Measurements from ENCODE around the gene AUH. TPM values are rescaled to one million over a fixed set of nuclear protein-coding genes. Genes with fewer than 3 reads are reported as not detected.

Gene AUH
- total RNA-seq, 2 experiments from 2014 or later: 16.9 to 24.5 TPM

DNA sequence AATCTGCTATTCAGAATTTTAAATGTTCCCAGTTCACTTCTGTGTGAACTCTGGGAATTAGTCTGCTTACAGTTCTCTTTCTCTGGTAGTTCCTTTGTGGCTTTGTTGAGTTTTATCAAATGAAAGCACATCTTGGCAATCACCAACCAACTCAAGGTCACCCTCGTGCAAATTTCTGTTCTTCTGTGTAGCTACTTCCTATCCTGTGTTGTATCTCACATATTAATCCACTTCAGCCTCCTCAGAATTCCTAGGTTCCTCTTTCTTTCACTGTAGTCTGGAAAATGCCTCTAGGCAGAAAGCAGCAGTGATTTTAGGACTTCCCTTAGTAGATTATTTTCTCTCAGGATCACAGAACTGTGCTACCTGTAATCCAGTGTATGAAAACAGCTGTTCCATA is 100.3 kb downstream of the AUH start:
- no peaks in the 10 kb centered on the region for H4K20me1 ChIP-seq (ENCODE audit: insufficient read depth, low read length)
- H3K4me2 ChIP-seq (ENCODE audit: low read length): no peak overlapping the region
- ChIA-PET POLR2A (no interaction called here), CTCF (ENCODE audit: unreplicated experiment) (no interaction called here)
- peaks cover 10% of the 10 kb centered on the region; the same call in 1 of the 2 replicates for H3K9me3 ChIP-seq (ENCODE audit: low read length)
- no peaks in the 10 kb centered on the region for H3K4me1 ChIP-seq (ENCODE audit: insufficient read depth, low read length, poor library complexity, severe bottlenecking)
- H3K9me2 ChIP-seq (ENCODE audit: insufficient read depth, low read length): no peaks in the 10 kb centered on the region
- H2AFZ ChIP-seq (ENCODE audit: low read length): no peak overlapping the region
- no peak overlapping the region for H3K4me3 ChIP-seq (ENCODE audit: low read depth, low read length, poor library complexity, severe bottlenecking)
- TF ChIP-seq EZH2phosphoT487 (IDR thresholded peaks at IDR 0.05; ENCODE audit: borderline replicate concordance, low read depth, low read length): no peak
- TF ChIP-seq, protein P1, sequence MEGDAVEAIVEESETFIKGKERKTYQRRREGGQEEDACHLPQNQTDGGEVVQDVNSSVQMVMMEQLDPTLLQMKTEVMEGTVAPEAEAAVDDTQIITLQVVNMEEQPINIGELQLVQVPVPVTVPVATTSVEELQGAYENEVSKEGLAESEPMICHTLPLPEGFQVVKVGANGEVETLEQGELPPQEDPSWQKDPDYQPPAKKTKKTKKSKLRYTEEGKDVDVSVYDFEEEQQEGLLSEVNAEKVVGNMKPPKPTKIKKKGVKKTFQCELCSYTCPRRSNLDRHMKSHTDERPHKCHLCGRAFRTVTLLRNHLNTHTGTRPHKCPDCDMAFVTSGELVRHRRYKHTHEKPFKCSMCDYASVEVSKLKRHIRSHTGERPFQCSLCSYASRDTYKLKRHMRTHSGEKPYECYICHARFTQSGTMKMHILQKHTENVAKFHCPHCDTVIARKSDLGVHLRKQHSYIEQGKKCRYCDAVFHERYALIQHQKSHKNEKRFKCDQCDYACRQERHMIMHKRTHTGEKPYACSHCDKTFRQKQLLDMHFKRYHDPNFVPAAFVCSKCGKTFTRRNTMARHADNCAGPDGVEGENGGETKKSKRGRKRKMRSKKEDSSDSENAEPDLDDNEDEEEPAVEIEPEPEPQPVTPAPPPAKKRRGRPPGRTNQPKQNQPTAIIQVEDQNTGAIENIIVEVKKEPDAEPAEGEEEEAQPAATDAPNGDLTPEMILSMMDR (conservative IDR thresholded peaks at IDR 0.05; ENCODE audit: low read length): no peak
- intact Hi-C loops (cut with micrococcal nuclease; ENCODE audit: unreplicated experiment): no loop called here
- no TSS peak for BruUV-seq (replicated peaks)
- no peaks in the 10 kb centered on the region; the same call in 1 of the 2 replicates for H3K36me3 ChIP-seq (ENCODE audit: insufficient read depth, low read length)
- DNase-seq (ENCODE audit: low spot score): no peak
- H3K27ac ChIP-seq (ENCODE audit: low read depth, low read length, poor library complexity, severe bottlenecking): no peak overlapping the region
- H3K79me2 ChIP-seq (ENCODE audit: insufficient read depth, low read depth, low read length): no peaks in the 10 kb centered on the region

DNA sequence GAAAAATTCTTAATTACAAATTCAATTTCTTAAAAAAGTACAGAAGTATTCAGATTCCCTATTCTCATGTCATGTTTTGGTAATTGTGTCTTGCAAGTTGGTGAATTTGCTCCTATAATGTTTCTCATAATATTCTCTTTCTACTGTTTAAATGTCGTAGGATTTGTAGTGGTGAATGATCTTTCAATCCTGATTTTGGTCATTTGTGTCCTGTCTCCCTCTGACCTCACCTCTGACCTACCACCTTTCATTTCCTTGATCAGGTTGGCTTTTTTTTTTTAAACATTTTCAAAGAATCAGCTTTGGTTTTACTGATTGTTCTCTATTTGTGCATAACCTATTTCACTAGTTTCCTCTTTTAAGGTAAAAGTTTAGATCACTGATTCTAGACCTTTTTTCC is 102.6 kb downstream of the AUH start:
- TF ChIP-seq EZH2phosphoT487 (IDR thresholded peaks at IDR 0.05; ENCODE audit: borderline replicate concordance, low read depth, low read length): no peak
- TF ChIP-seq, protein P1 (conservative IDR thresholded peaks at IDR 0.05; ENCODE audit: low read length): no peak
- intact Hi-C loops (cut with micrococcal nuclease; ENCODE audit: unreplicated experiment): loop anchor here (5.0 kb wide), 1 partner anchor 222 kb away; no protein-coding TSS in a partner anchor
- Histone ChIP-seq H3K36me3 (ENCODE audit: insufficient read depth, low read length) (no peaks in the 10 kb centered on the region; the same call in 1 of the 2 replicates), H3K4me1 (ENCODE audit: insufficient read depth, low read length, poor library complexity, severe bottlenecking) (no peaks in the 10 kb centered on the region), H3K4me3 (ENCODE audit: low read depth, low read length, poor library complexity, severe bottlenecking) (no peak overlapping the region), H3K79me2 (ENCODE audit: insufficient read depth, low read depth, low read length) (no peaks in the 10 kb centered on the region), H3K9me2 (ENCODE audit: insufficient read depth, low read length) (no peaks in the 10 kb centered on the region), H3K9me3 (ENCODE audit: low read length) (peaks cover 6% of the 10 kb centered on the region; the same call in 1 of the 2 replicates), H2AFZ (ENCODE audit: low read length) (no peak overlapping the region), H3K27ac (ENCODE audit: low read depth, low read length, poor library complexity, severe bottlenecking) (no peak overlapping the region), H3K4me2 (ENCODE audit: low read length) (no peak overlapping the region), H4K20me1 (ENCODE audit: insufficient read depth, low read length) (no peaks in the 10 kb centered on the region)
- CTCF ChIA-PET (ENCODE audit: unreplicated experiment): no interaction called here
- POLR2A ChIA-PET: interaction anchor here (0.6 to 0.9 kb wide), 3 partner anchors 10 to 566 kb away, joined by 3 to 5 read pairs (median 3); no protein-coding TSS in a partner anchor
- no peak for DNase-seq (ENCODE audit: low spot score)
- BruUV-seq (replicated peaks): no TSS peak

DNA sequence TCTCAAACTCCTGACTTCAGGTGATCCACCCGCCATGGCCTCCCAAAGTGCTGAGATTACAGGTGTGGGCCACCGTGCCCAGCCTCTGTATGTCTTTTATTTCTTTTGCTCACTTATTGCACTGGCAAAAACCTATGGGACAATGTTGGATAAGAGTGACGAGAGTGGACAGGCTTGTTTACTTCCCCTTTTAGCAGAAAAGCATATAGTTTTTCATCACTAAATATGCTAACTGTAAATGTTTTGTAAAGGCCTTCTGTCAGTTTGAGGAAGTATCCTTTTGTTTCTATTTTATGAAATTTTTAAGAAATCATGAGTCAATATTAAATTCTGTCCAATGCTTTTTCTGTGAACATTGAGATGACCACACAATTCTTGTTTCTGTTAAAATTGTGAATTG is 103.3 kb downstream of the AUH start:
- intact Hi-C loops (cut with micrococcal nuclease; ENCODE audit: unreplicated experiment): loop anchor here (5.0 kb wide), 1 partner anchor 221 kb away; no protein-coding TSS in a partner anchor
- no peak for DNase-seq (ENCODE audit: low spot score)
- ChIA-PET CTCF (ENCODE audit: unreplicated experiment) (no interaction called here), POLR2A (interaction anchor here (0.9 kb wide), 1 partner anchor 14 kb away, joined by 3 read pairs; no protein-coding TSS in a partner anchor)
- Histone ChIP-seq H3K36me3 (ENCODE audit: insufficient read depth, low read length) (no peaks in the 10 kb centered on the region), H3K79me2 (ENCODE audit: insufficient read depth, low read depth, low read length) (no peaks in the 10 kb centered on the region), H3K9me2 (ENCODE audit: insufficient read depth, low read length) (no peaks in the 10 kb centered on the region), H2AFZ (ENCODE audit: low read length) (no peak overlapping the region), H3K4me2 (ENCODE audit: low read length) (no peak overlapping the region), H4K20me1 (ENCODE audit: insufficient read depth, low read length) (no peaks in the 10 kb centered on the region), H3K27ac (ENCODE audit: low read depth, low read length, poor library complexity, severe bottlenecking) (no peak overlapping the region), H3K9me3 (ENCODE audit: low read length) (no peaks in the 10 kb centered on the region), H3K4me3 (ENCODE audit: low read depth, low read length, poor library complexity, severe bottlenecking) (no peak overlapping the region), H3K4me1 (ENCODE audit: insufficient read depth, low read length, poor library complexity, severe bottlenecking) (no peaks in the 10 kb centered on the region)
- no TSS peak for BruUV-seq (replicated peaks)
- TF ChIP-seq, protein P1 (conservative IDR thresholded peaks at IDR 0.05; ENCODE audit: low read length): no peak
- TF ChIP-seq EZH2phosphoT487 (IDR thresholded peaks at IDR 0.05; ENCODE audit: borderline replicate concordance, low read depth, low read length): no peak
